Measurements from ENCODE around the gene TRIM65. TPM values are rescaled to one million over a fixed set of nuclear protein-coding genes. Genes with fewer than 3 reads are reported as not detected.

Gene TRIM65
- total and polyA plus RNA-seq, 2 of the 13 experiments (the other 11 are each of a cell fraction or from before 2014, with no cell fraction given): 10.3 to 22.4 TPM

GRCh38 chr17:75846692-75847613, 49.8 kb downstream of the TRIM65 start (continued):
- TF ChIP-seq, protein P1, sequence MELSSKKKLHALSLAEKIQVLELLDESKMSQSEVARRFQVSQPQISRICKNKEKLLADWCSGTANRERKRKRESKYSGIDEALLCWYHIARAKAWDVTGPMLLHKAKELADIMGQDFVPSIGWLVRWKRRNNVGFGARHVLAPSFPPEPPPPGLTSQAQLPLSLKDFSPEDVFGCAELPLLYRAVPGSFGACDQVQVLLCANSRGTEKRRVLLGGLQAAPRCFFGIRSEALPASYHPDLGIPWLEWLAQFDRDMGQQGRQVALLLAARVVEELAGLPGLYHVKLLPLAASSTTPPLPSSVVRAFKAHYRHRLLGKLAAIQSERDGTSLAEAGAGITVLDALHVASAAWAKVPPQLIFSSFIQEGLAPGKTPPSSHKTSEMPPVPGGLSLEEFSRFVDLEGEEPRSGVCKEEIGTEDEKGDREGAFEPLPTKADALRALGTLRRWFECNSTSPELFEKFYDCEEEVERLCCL (CRISPR knock-in tag; IDR thresholded peaks at IDR 0.05; ENCODE audit: borderline replicate concordance): peak; percentile 27; the same call in 1 of the 2 replicates
- peak; percentile 100 for TF ChIP-seq SP5 (CRISPR knock-in tag; IDR thresholded peaks at IDR 0.05; ENCODE audit: borderline replicate concordance, low read depth)
- TF ChIP-seq ZNF124 (CRISPR knock-in tag; IDR thresholded peaks at IDR 0.05): peak; percentile 48; the same call in 1 of the 2 replicates
- TF ChIP-seq, protein P2, sequence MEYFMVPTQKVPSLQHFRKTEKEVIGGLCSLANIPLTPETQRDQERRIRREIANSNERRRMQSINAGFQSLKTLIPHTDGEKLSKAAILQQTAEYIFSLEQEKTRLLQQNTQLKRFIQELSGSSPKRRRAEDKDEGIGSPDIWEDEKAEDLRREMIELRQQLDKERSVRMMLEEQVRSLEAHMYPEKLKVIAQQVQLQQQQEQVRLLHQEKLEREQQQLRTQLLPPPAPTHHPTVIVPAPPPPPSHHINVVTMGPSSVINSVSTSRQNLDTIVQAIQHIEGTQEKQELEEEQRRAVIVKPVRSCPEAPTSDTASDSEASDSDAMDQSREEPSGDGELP (IDR thresholded peaks at IDR 0.05; ENCODE audit: borderline replicate concordance, low read depth): peak; percentile 99
- TF ChIP-seq, protein P3, sequence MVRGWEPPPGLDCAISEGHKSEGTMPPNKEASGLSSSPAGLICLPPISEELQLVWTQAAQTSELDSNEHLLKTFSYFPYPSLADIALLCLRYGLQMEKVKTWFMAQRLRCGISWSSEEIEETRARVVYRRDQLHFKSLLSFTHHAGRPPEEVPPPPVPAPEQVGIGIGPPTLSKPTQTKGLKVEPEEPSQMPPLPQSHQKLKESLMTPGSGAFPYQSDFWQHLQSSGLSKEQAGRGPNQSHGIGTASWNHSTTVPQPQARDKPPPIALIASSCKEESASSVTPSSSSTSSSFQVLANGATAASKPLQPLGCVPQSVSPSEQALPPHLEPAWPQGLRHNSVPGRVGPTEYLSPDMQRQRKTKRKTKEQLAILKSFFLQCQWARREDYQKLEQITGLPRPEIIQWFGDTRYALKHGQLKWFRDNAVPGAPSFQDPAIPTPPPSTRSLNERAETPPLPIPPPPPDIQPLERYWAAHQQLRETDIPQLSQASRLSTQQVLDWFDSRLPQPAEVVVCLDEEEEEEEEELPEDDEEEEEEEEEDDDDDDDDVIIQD (CRISPR knock-in tag; IDR thresholded peaks at IDR 0.05; ENCODE audit: low read depth): 0 out of 2 replicates have a peak, but pooled peaks have one; percentile 33
- no peak for TF ChIP-seq NFE2L2 (IDR thresholded peaks at IDR 0.05; ENCODE audit: low read length)
- TF ChIP-seq ZSCAN31 (CRISPR knock-in tag; IDR thresholded peaks at IDR 0.05; ENCODE audit: low read depth): peak; percentile 96
- no peak; the same call in 1 of the 2 replicates for TF ChIP-seq ZNF782 (CRISPR knock-in tag; IDR thresholded peaks at IDR 0.05; ENCODE audit: borderline replicate concordance)
- TF ChIP-seq PHF8 (CRISPR knock-in tag; IDR thresholded peaks at IDR 0.05): peak; percentile 51; the same call in 1 of the 2 replicates
- TF ChIP-seq ZSCAN22 (CRISPR knock-in tag; IDR thresholded peaks at IDR 0.05): peak; percentile 52; the same call in 1 of the 2 replicates
- no peak for TF ChIP-seq GLMP (CRISPR knock-in tag; IDR thresholded peaks at IDR 0.05; ENCODE audit: borderline replicate concordance)
- no peak for TF ChIP-seq ZNF777 (CRISPR knock-in tag; IDR thresholded peaks at IDR 0.05)
- TF ChIP-seq KDM4B (CRISPR knock-in tag; IDR thresholded peaks at IDR 0.05): no peak; the same call in none of the 2 replicates
- peak; percentile 89; the same call in 1 of the 2 replicates for TF ChIP-seq ZC3H13 (CRISPR knock-in tag; IDR thresholded peaks at IDR 0.05)
- TF ChIP-seq ZNF224 (CRISPR knock-in tag; IDR thresholded peaks at IDR 0.05): no peak
- peak; percentile 91 for TF ChIP-seq ZNF749 (CRISPR knock-in tag; IDR thresholded peaks at IDR 0.05; ENCODE audit: borderline replicate concordance)
- TF ChIP-seq NKX3-1 (CRISPR knock-in tag; IDR thresholded peaks at IDR 0.05): peak; percentile 87; the same call in 1 of the 2 replicates
- TF ChIP-seq ZFP62 (CRISPR knock-in tag; IDR thresholded peaks at IDR 0.05): no peak
- TF ChIP-seq ZFP90 (CRISPR knock-in tag; IDR thresholded peaks at IDR 0.05; ENCODE audit: borderline replicate concordance): peak; percentile 83; the same call in 1 of the 2 replicates
- peak; percentile 82; the same call in 1 of the 2 replicates for TF ChIP-seq ZFP41 (CRISPR knock-in tag; IDR thresholded peaks at IDR 0.05; ENCODE audit: borderline replicate concordance)
- TF ChIP-seq DMAP1 (CRISPR knock-in tag; IDR thresholded peaks at IDR 0.05): peak; percentile 71; the same call in 1 of the 2 replicates
- TF ChIP-seq GATAD2A (CRISPR knock-in tag; IDR thresholded peaks at IDR 0.05): peak; percentile 90
- no peak for TF ChIP-seq SRSF4 (IDR thresholded peaks at IDR 0.05; ENCODE audit: low read depth, low read length, poor library complexity, severe bottlenecking)

Measured in HepG2 (cell line).